HCT116 (cell line): ENCODE data around the gene ADGRL3. TPM values are rescaled to one million over a fixed set of nuclear protein-coding genes. Genes with fewer than 3 reads are reported as not detected.

Experiments
- ATAC-seq: fragments of 200-7000 bp; cut with Tn5 transposase; 2 replicates; pipeline ENCODE4 v1.9.1; 2020; ENCODE audit warnings: mild to moderate bottlenecking, moderate library complexity
- BruUV-seq: library from RNA; stranded (reverse); fragments of 400-500 nt; replicated peaks from 2 replicates; lab custom pipeline; 2021; lab: Mats Ljungman, UMichigan
- CTCF ChIA-PET: fragments of 300-600 bp; sonication (Branson Sonifier 250); formaldehyde crosslinking; loops from one replicate; lab custom pipeline; 2021; ENCODE audit warnings: antibody characterized with exemption; lab: Charles Lee
- POLR2A ChIA-PET: fragments of 300-600, 350-600 bp; sonication (Branson Sonifier 250); formaldehyde crosslinking; loops from one replicate; lab custom pipeline; 2021; ENCODE audit warnings: antibody characterized with exemption; lab: Charles Lee
- RAD21 ChIA-PET, 2 experiments: fragments of 300-600 bp; sonication (Branson Sonifier 250); formaldehyde crosslinking; loops; one replicate each; lab custom pipeline; 2023; ENCODE audit warnings: low total read pairs in 2 of 2; ENCODE audit not compliant: uncharacterized antibody in 2 of 2, unreplicated experiment in 2 of 2, low non-redundant PET in 1 of 2; lab: Charles Lee
- DNase-seq: peaks from one replicate; pipeline ENCODE4 v3.0.0-alpha.2; 2010; ENCODE audit warnings: low read depth, low spot score
- H2AFZ ChIP-seq: fragments of 200-600 bp; shearing (Covaris generic), sonication (generic); 2 replicates; pipeline ENCODE4 v1.6.1; 2017; ENCODE audit warnings: low read depth, mixed run types, mixed read lengths, antibody characterized with exemption, low read length; ENCODE audit not compliant: poor library complexity, severe bottlenecking
- H3K27ac ChIP-seq: 2 replicates; pipeline ENCODE4 v1.5.1; 2012; ENCODE audit warnings: low read depth, low read length
- H3K27me3 ChIP-seq: fragments of 200-600 bp; sonication (generic); 2 replicates; pipeline ENCODE4 v1.6.1; 2016; ENCODE audit warnings: mixed run types, low read length, mixed read lengths; ENCODE audit not compliant: insufficient read depth
- H3K36me3 ChIP-seq, 2 experiments: fragments of 200-500 bp in 1 of 2; fragments of 200-600 bp in 1 of 2; sonication (Bioruptor generic) in 1 of 2; sonication (generic) in 1 of 2; 2 replicates each; pipeline versions ENCODE4 v1.5.1 to v1.6.1; 2014 to 2016; ENCODE audit warnings: low read length in 2 of 2, inconsistent platforms in 1 of 2, mixed read lengths in 1 of 2, mixed run types in 1 of 2; ENCODE audit not compliant: insufficient read depth in 2 of 2, control insufficient read depth in 1 of 2
- H3K4me1 ChIP-seq, 2 experiments: fragments of 200-600 bp in 1 of 2; sonication (generic) in 1 of 2; 2 replicates each; pipeline versions ENCODE4 v1.5.1 to v1.6.1; 2012 to 2017; ENCODE audit warnings: low read length in 2 of 2, inconsistent platforms in 1 of 2, mild to moderate bottlenecking in 1 of 2, mixed read lengths in 1 of 2, mixed run types in 1 of 2, moderate library complexity in 1 of 2; ENCODE audit not compliant: insufficient read depth in 2 of 2, control insufficient read depth in 1 of 2
- H3K4me2 ChIP-seq: fragments of 200-600 bp; sonication (generic); 2 replicates; pipeline ENCODE4 v1.6.1; 2017; ENCODE audit warnings: mixed run types, low read length, mixed read lengths
- H3K4me3 ChIP-seq, 2 experiments: fragments of 200-600 bp in 1 of 2; sonication (generic) in 1 of 2; replicated peaks in 1 of 2; 2 replicates each; pipeline ENCODE4 v1.5.1; 2011 to 2016; ENCODE audit warnings: low read length in 2 of 2, control low read depth in 1 of 2, low read depth in 1 of 2, mild to moderate bottlenecking in 1 of 2, mixed read lengths in 1 of 2, mixed run types in 1 of 2
- H3K79me2 ChIP-seq: fragments of 200-600 bp; sonication (generic); 2 replicates; pipeline ENCODE4 v1.6.1; 2017; ENCODE audit warnings: mild to moderate bottlenecking, mixed run types, low read length, moderate library complexity, mixed read lengths; ENCODE audit not compliant: insufficient read depth
- H3K9ac ChIP-seq: fragments of 200-600 bp; sonication (generic); 2 replicates; pipeline ENCODE4 v1.6.1; 2016; ENCODE audit warnings: low read length, mixed read lengths
- H3K9me2 ChIP-seq: fragments of 200-600 bp; sonication (generic), shearing (Covaris generic); 2 replicates; pipeline ENCODE4 v1.6.1; 2017; ENCODE audit warnings: mixed run types, mild to moderate bottlenecking, moderate library complexity; ENCODE audit not compliant: insufficient read depth
- H3K9me3 ChIP-seq, 2 experiments: fragments of 200-500 bp in 1 of 2; fragments of 200-600 bp in 1 of 2; sonication (Bioruptor generic) in 1 of 2; sonication (generic) in 1 of 2; 2 replicates each; pipeline ENCODE4 v1.6.1; 2014 to 2017; ENCODE audit warnings: low read length in 2 of 2, mixed read lengths in 2 of 2, inconsistent platforms in 1 of 2, low read depth in 1 of 2, mild to moderate bottlenecking in 1 of 2, mixed run types in 1 of 2, moderate library complexity in 1 of 2; ENCODE audit not compliant: control insufficient read depth in 1 of 2, insufficient read depth in 1 of 2
- H4K20me1 ChIP-seq: fragments of 200-600 bp; sonication (generic), shearing (Covaris generic); 2 replicates; pipeline ENCODE4 v1.6.1; 2017; ENCODE audit warnings: mixed run types, mild to moderate bottlenecking, moderate library complexity; ENCODE audit not compliant: insufficient read depth
- FOSL1 ChIP-seq: IDR thresholded peaks from 2 replicates; pipeline ENCODE4 v1.6.1; 2012; ENCODE audit warnings: low read depth
- POLR2A ChIP-seq: IDR thresholded peaks from 2 replicates; pipeline ENCODE4 v1.7.0; 2011; ENCODE audit warnings: borderline replicate concordance; ENCODE audit not compliant: insufficient read depth, insufficient read length; ENCODE audit errors: extremely low read depth
- YY1 ChIP-seq: IDR thresholded peaks from 2 replicates; pipeline ENCODE4 v1.6.1; 2011; ENCODE audit warnings: low read length, low read depth, moderate library complexity, mild to moderate bottlenecking; ENCODE audit not compliant: insufficient replicate concordance; ENCODE audit errors: extremely low read depth
- ZNF274 ChIP-seq: fragments of 200-500 bp; sonication (Bioruptor generic); IDR thresholded peaks from 2 replicates; pipeline ENCODE4 v1.6.1; 2014; ENCODE audit warnings: mild to moderate bottlenecking, low read depth, low read length, inconsistent platforms
- intact Hi-C: fragments of 100-400 bp; cut with micrococcal nuclease; formaldehyde crosslinking; loops from 2 replicates; pipeline ENCODE4 v1.10.0; 2022
- total RNA-seq: library from RNA; stranded (reverse); gene quantifications from one replicate; pipeline ENCODE4 v1.2.1, GENCODE V29; 2021; ENCODE audit not compliant: unreplicated experiment
- TF ChIP-seq, protein P1 (sequence below): IDR thresholded peaks from 2 replicates; pipeline ENCODE4 v1.6.1; 2012

The ADGRL3 gene
- total RNA-seq, 1 experiment from 2014 or later, result not detected

DNA sequence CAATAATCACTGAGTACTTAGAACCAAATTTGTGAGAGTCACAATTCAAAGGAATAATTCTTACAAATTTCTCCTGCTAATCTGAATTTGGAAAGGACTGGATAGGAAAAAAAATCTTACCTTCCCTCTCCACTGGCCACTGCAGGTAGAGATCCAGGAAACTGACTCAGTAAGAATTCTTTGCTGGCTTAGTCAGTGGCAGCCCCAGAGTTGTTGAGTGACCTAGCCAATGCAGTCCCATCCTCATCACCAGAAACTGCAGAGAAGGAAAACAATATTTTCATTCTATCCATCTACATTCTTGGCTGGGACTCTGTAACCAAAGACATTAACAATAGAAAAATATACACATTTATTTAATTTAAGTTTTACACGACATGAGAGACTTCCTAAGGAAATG is 572.0 kb downstream of the ADGRL3 start:
- H3K27me3 ChIP-seq, result no peaks in the 10 kb centered on the region
- H3K4me2 ChIP-seq, result no peak overlapping the region
- no peak overlapping the region for H2AFZ ChIP-seq
- H3K4me1 ChIP-seq, result no peaks in the 10 kb centered on the region
- BruUV-seq, result no TSS peak
- H3K27ac ChIP-seq, result no peak overlapping the region
- H3K36me3 ChIP-seq, result no peaks in the 10 kb centered on the region
- H3K79me2 ChIP-seq, result no peaks in the 10 kb centered on the region
- peaks cover 0 to 6% of the 10 kb centered on the region in 2 experiments; a peak in 2 of 4 replicates for H3K9me3 ChIP-seq
- RAD21 ChIA-PET, result no interaction called here
- intact Hi-C loops, result no loop called here
- H4K20me1 ChIP-seq, result no peaks in the 10 kb centered on the region
- POLR2A ChIA-PET, result no interaction called here
- no peaks in the 10 kb centered on the region for H3K9me2 ChIP-seq
- H3K9ac ChIP-seq, result no peak overlapping the region
- no peak for ATAC-seq
- CTCF ChIA-PET, result no interaction called here
- H3K4me3 ChIP-seq, result no peak overlapping the region
- no peak for TF ChIP-seq ZNF274
- no peak for TF ChIP-seq POLR2A
- TF ChIP-seq YY1, result no peak
- no peak for TF ChIP-seq FOSL1
- TF ChIP-seq, all 23 proteins: peak for 0
- no peak for DNase-seq

DNA sequence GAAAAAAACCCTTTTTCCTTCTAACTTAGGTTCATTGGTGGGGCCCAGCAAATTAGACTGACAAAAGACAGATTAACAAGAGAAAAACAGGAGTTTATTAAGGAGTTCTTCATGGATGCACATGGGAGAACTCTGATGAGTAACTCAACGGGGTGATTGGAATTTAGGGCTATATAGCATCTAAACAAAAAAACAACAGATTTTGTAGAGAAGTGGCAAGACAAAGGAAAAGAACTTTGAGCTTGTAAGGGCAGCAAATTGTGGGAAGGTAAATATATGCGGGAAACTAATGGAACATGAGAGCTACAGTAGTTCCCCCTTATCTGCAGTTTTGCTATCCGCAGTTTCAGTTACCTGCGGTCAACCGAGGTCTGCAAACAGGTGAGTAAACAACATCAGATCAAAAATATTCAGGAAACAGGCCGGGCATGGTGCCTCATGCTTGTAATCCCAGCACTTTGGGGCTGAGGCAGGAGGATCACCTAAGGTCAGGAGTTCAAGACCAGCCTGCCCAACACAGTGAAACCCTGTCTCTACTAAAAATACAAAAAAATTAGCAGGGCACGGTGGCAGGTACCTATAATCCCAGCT is 573.6 kb downstream of the ADGRL3 start:
- Histone ChIP-seq H4K20me1 (no peaks in the 10 kb centered on the region), H3K36me3 (no peaks in the 10 kb centered on the region), H3K79me2 (no peaks in the 10 kb centered on the region), H3K4me1 (no peaks in the 10 kb centered on the region), H3K9me3 (peaks cover 6 to 8% of the 10 kb centered on the region in 2 experiments; a peak in 2 of 4 replicates), H3K9ac (no peak overlapping the region), H2AFZ (no peak overlapping the region), H3K27me3 (no peaks in the 10 kb centered on the region), H3K27ac (no peak overlapping the region), H3K4me2 (no peak overlapping the region), H3K4me3 (no peak overlapping the region), H3K9me2 (no peaks in the 10 kb centered on the region)
- CTCF ChIA-PET, result no interaction called here
- intact Hi-C loops, result no loop called here
- TF ChIP-seq, protein P1, sequence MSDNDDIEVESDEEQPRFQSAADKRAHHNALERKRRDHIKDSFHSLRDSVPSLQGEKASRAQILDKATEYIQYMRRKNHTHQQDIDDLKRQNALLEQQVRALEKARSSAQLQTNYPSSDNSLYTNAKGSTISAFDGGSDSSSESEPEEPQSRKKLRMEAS, result no peak
- ATAC-seq, result no peak
- RAD21 ChIA-PET, result no interaction called here
- BruUV-seq, result no TSS peak
- POLR2A ChIA-PET, result no interaction called here
- DNase-seq, result no peak
